Ovary (tissue), 3 donors: Measurements from ENCODE around the gene DMKN.

Source experiments
- EP300 ChIP-seq: sonication (generic); formaldehyde crosslinking; IDR thresholded peaks from one replicate; pipeline ENCODE4 v1.6.1; 2017; ENCODE audit warnings: antibody characterized with exemption
- TF ChIP-seq, protein P1 (sequence below), 3 donors: fragments of 450-650 bp in 2 of 3; fragments of 200-600 bp in 1 of 3; IDR thresholded peaks; one replicate each; pipeline versions ENCODE4 v1.5.1 to v1.8.0; 2016 to 2022; ENCODE audit warnings: antibody characterized with exemption in 3 of 3, mild to moderate bottlenecking in 1 of 3
- donor health status: DM: no; HTN: no; CAD: no.

GRCh38 chr19:35510626-35510964, 2.9 kb downstream of the DMKN start:
- TF ChIP-seq, protein P1, sequence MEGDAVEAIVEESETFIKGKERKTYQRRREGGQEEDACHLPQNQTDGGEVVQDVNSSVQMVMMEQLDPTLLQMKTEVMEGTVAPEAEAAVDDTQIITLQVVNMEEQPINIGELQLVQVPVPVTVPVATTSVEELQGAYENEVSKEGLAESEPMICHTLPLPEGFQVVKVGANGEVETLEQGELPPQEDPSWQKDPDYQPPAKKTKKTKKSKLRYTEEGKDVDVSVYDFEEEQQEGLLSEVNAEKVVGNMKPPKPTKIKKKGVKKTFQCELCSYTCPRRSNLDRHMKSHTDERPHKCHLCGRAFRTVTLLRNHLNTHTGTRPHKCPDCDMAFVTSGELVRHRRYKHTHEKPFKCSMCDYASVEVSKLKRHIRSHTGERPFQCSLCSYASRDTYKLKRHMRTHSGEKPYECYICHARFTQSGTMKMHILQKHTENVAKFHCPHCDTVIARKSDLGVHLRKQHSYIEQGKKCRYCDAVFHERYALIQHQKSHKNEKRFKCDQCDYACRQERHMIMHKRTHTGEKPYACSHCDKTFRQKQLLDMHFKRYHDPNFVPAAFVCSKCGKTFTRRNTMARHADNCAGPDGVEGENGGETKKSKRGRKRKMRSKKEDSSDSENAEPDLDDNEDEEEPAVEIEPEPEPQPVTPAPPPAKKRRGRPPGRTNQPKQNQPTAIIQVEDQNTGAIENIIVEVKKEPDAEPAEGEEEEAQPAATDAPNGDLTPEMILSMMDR (IDR thresholded peaks at IDR 0.05) = no peak
- no peak for TF ChIP-seq EP300
